ENCODE results near the gene SMIM12.

GRCh38 chr1:34842073-34842472 is 17.5 kb downstream of the SMIM12 start:
- TF ChIP-seq, protein P1, sequence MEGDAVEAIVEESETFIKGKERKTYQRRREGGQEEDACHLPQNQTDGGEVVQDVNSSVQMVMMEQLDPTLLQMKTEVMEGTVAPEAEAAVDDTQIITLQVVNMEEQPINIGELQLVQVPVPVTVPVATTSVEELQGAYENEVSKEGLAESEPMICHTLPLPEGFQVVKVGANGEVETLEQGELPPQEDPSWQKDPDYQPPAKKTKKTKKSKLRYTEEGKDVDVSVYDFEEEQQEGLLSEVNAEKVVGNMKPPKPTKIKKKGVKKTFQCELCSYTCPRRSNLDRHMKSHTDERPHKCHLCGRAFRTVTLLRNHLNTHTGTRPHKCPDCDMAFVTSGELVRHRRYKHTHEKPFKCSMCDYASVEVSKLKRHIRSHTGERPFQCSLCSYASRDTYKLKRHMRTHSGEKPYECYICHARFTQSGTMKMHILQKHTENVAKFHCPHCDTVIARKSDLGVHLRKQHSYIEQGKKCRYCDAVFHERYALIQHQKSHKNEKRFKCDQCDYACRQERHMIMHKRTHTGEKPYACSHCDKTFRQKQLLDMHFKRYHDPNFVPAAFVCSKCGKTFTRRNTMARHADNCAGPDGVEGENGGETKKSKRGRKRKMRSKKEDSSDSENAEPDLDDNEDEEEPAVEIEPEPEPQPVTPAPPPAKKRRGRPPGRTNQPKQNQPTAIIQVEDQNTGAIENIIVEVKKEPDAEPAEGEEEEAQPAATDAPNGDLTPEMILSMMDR (IDR thresholded peaks at IDR 0.05; ENCODE audit: low read depth, low read length), result no peak
- no peak for TF ChIP-seq EZH2phosphoT487 (IDR thresholded peaks at IDR 0.05; ENCODE audit: low read depth)

Data from OCI-LY3 (cell line).